NCI-H1048 (cell line): ENCODE results near the gene TREML2.

Source experiments
- DNase-seq: peaks from one replicate; lab custom pipeline; 2025; lab: John Stamatoyannopoulos, UW

TREML2 gene

GRCh38 chr6:41177287-41177686 is 23.7 kb downstream of the TREML2 start:
- DNase-seq: no peak

- no peak for DNase-seq
These were observed 24.8 kb downstream of the TREML2 start for GRCh38 chr6:41176189-41176588.

- DNase-seq: no peak
These were observed 25.9 kb downstream of the TREML2 start for GRCh38 chr6:41175084-41175483.

- no peak for DNase-seq
These were observed 26.3 kb downstream of the TREML2 start for GRCh38 chr6:41174610-41175009.

- DNase-seq: no peak
These were observed 29.0 kb downstream of the TREML2 start for GRCh38 chr6:41171908-41172307.

- DNase-seq: no peak
These were observed 30.3 kb downstream of the TREML2 start for GRCh38 chr6:41170547-41171160.

- no peak for DNase-seq
These were observed 33.6 kb downstream of the TREML2 start for GRCh38 chr6:41167173-41167963.

GRCh38 chr6:41164551-41165120 is 36.3 kb downstream of the TREML2 start:
- no peak for DNase-seq

- DNase-seq: no peak
These were observed 37.6 kb downstream of the TREML2 start for GRCh38 chr6:41163419-41163717.

GRCh38 chr6:41162687-41163418 is 38.1 kb downstream of the TREML2 start, which contains the start of gene TREM2:
TSS of gene TREM2 (minus strand) at chr6:41163116. CDS start at chr6:41163082, 34 bp downstream.
- no peak for DNase-seq

- no peak for DNase-seq
These were observed 38.9 kb downstream of the TREML2 start for GRCh38 chr6:41161851-41162552.

- DNase-seq: no peak
These were observed 39.6 kb downstream of the TREML2 start for GRCh38 chr6:41161380-41161779.

GRCh38 chr6:41160933-41161332 is 40.0 kb downstream of the TREML2 start:
- no peak for DNase-seq

GRCh38 chr6:41159415-41160082 is 41.4 kb downstream of the TREML2 start:
- no peak for DNase-seq

- no peak for DNase-seq
These were observed 43.6 kb downstream of the TREML2 start for GRCh38 chr6:41157323-41157722.

- no peak for DNase-seq
These were observed 44.2 kb downstream of the TREML2 start for GRCh38 chr6:41156771-41157170.

GRCh38 chr6:41156001-41156400 is 44.9 kb downstream of the TREML2 start:
- no peak for DNase-seq

- no peak for DNase-seq
These were observed 45.7 kb downstream of the TREML2 start for GRCh38 chr6:41155132-41155805.

GRCh38 chr6:41153992-41154625 is 46.8 kb downstream of the TREML2 start, which contains the start of gene TREML1:
TSS of gene TREML1 (minus strand) at chr6:41154347. CDS start at chr6:41154288, 59 bp downstream.
- DNase-seq: no peak

GRCh38 chr6:41153451-41153850 is 47.5 kb downstream of the TREML2 start:
- no peak for DNase-seq
